Stimulated activated CD8-positive, alpha-beta memory T cell treated with anti-CD3 and anti-CD28 coated beads, Interleukin-15, amount 100 ng/mL, for 1 hour (primary cell): Measurements from ENCODE around the gene CALN1.
"Not testable (repeated sequence)": the region's sequence is repeated elsewhere in the genome, so short reads cannot be mapped to it uniquely, and the experiment has no call there.

ENCODE experiments used
- DNase-seq: peaks from one replicate; pipeline ENCODE4 v3.0.0-alpha.2; 2020; ENCODE audit warnings: low read depth

CALN1 gene

GRCh38 chr7:72412121-72412618 is at the start of gene CALN1:
Gene CALN1, minus strand, starts transcription at chr7:72412338.
- DNase-seq = not testable (repeated sequence)

GRCh38 chr7:72453471-72453870 is 41.3 kb upstream of the CALN1 start:
- DNase-seq = no peak

- DNase-seq = no peak
Observed at GRCh38 chr7:72447465-72448204, 35.5 kb upstream of the CALN1 start.

GRCh38 chr7:72446591-72447462 is 34.7 kb upstream of the CALN1 start:
- DNase-seq = no peak

GRCh38 chr7:72446131-72446530 is 34.0 kb upstream of the CALN1 start:
- no peak for DNase-seq

GRCh38 chr7:72445580-72445979 is 33.4 kb upstream of the CALN1 start:
- no peak for DNase-seq

- no peak for DNase-seq
Observed at GRCh38 chr7:72445075-72445474, 32.9 kb upstream of the CALN1 start.

- DNase-seq = no peak
Observed at GRCh38 chr7:72444026-72444776, 32.1 kb upstream of the CALN1 start.

- DNase-seq = no peak
Observed at GRCh38 chr7:72441791-72442190, 29.7 kb upstream of the CALN1 start.

GRCh38 chr7:72438491-72438890 is 26.4 kb upstream of the CALN1 start:
- no peak for DNase-seq

GRCh38 chr7:72437610-72438009 is 25.5 kb upstream of the CALN1 start:
- DNase-seq = no peak

GRCh38 chr7:72437061-72437585 is 25.0 kb upstream of the CALN1 start:
- DNase-seq = no peak

GRCh38 chr7:72435925-72436480 is 23.9 kb upstream of the CALN1 start:
- no peak for DNase-seq

GRCh38 chr7:72435366-72435765 is 23.2 kb upstream of the CALN1 start:
- DNase-seq = no peak

- no peak for DNase-seq
Observed at GRCh38 chr7:72430531-72430930, 18.4 kb upstream of the CALN1 start.

- no peak for DNase-seq
Observed at GRCh38 chr7:72429316-72429715, 17.2 kb upstream of the CALN1 start.

GRCh38 chr7:72416846-72417245 is 4.7 kb upstream of the CALN1 start:
- no peak for DNase-seq

- DNase-seq = no peak
Observed at GRCh38 chr7:72415586-72415985, 3.4 kb upstream of the CALN1 start.

- no peak for DNase-seq
Observed at GRCh38 chr7:72413886-72414285, 1.7 kb upstream of the CALN1 start.

GRCh38 chr7:72413290-72413689 is 1.2 kb upstream of the CALN1 start:
- no peak for DNase-seq

GRCh38 chr7:72411419-72411818 is 719 bp downstream of the CALN1 start:
- no peak for DNase-seq

- DNase-seq = no peak
Observed at GRCh38 chr7:72409638-72410015, 2.5 kb downstream of the CALN1 start.
